Pons (tissue), 1 donor: ENCODE results near the gene OR6K3.
"Not testable (repeated sequence)": the region's sequence is repeated elsewhere in the genome, so short reads cannot be mapped to it uniquely, and the experiment has no call there.

Experiments
- DNase-seq: peaks from one replicate; pipeline ENCODE4 v3.0.0-alpha.2; 2016; ENCODE audit warnings: low spot score

The OR6K3 gene, protein sequence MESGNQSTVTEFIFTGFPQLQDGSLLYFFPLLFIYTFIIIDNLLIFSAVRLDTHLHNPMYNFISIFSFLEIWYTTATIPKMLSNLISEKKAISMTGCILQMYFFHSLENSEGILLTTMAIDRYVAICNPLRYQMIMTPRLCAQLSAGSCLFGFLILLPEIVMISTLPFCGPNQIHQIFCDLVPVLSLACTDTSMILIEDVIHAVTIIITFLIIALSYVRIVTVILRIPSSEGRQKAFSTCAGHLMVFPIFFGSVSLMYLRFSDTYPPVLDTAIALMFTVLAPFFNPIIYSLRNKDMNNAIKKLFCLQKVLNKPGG

DNA sequence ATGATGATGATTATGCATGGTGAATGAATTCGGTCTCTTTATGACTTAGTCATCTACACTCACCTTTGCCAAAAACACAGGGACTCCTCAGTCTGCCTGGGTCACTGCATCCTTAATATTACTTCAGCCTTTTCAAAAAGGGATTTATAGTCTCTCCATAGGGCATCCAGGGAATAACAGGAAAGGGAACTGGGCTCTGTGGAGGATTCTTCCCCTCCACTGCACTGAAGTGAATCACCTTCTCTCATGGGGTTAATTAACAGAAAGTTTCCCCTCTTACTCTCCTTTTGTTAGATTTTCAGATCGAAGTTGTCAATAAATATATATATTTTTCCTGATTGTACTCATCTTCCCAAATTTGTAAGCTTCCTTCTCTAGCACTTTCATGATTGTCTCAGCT, at the start of gene OR6K3:
Gene OR6K3 (minus strand): TSS at position 101 of the 400 bp plus-strand sequence. CDS start 2,605 bp downstream, outside the sequence.
- no peak for DNase-seq

DNA sequence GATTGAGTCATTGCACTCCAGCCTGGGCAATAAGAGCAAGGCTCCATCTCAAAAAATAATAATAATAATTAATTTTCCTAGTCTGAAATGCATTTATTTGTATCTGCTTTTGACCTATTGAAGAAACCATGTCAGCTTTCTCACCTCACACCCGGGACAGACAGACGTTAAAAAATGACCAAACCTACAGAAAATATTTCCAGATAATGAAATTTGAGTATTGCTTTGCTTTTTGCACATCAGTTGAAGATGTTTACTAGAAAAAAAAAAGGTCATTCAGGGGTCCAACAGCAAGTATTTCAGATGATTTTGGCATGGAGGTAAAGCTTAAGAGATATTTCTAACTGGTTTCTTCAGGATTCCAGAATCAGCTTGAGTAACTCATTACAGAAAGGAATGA, 33.9 kb upstream of the OR6K3 start, which contains the start of gene OR6K6:
Gene OR6K6 (plus strand): TSS at position 301 of the 400 bp plus-strand sequence. CDS start 168 bp downstream, outside the sequence.
- DNase-seq, result no peak

DNA sequence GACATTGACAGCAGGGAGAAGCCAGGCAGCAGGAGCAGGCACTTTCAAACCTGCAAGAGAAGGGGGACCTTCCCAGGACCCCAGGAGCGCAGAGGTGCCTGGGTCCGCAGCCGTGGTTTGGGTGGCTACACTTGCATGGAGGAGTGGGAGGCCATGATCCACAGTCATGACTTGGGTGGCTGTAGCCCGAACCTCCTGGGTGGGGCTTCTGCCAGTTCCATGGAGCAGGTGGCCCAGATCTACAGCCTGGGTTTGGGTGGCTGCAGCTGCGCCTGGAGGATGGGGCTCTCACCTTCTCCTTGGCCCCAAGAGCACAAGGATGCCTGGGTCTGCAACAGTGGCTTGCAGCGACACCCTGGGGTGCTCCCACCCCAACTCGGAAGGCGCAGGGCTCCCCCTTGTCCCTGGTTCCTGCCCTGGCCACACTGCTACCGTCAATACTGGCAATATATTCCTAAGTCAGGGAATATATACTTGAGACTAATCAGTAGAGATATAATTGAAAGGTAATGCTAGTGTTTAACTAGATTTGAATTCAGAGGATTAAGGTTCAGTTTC, 31.7 kb upstream of the OR6K3 start:
- DNase-seq, result no peak

DNA sequence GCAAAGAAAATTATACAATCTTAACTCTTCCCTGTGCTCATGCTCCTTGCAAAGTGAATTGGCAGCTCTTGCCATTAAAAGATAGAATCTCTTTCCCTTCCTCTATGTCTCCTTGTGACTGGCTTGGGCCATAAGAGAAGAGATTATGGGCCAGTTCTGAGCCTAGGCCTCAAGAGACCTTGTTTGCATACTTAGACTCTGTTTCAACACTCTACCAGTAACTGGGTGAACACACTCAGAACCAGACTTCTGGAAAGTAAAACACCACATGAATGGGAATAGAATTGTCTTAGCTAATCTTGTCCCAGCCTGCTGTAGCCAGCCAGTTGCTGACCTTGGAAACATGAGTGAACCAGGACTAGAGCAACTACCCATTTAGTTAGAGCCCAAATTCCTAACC, 15.3 kb upstream of the OR6K3 start:
- no peak for DNase-seq

DNA sequence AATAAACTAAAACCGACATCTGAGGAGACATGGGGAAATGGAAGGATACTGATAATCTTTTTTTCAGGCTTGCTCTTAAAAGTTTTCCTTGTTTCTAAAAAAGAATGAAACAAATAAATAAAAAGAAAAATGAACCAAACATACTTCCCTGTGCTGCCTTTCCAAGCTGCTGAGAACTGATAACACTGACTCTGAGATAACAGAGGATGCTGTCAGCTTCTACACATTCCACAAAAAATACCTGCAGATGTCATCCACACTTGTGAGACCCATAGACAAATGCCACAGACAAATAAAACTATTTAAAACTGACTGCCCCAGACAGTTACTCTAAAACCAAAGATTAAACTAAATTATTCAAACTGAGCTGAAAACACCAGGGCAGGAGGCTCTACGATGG, 12.0 kb upstream of the OR6K3 start:
- no peak for DNase-seq

DNA sequence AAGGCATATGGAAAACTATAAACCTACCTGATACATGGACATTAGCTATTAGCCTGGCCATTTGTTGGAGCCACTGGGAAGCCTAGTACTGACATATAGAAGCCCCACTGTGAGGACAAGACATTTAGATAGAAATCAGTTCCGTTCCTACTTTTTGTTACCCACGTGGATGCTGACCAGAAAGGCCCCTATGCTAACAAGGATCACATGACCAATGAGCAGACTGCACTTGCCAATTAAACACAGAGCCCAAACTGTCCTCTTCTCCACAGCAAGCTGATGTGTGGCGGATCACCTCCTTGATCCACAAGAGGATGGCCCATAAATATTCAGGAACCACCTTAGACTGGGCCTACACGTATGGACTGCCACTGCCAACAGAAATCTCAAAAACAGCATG, 11.2 kb upstream of the OR6K3 start:
- no peak for DNase-seq

DNA sequence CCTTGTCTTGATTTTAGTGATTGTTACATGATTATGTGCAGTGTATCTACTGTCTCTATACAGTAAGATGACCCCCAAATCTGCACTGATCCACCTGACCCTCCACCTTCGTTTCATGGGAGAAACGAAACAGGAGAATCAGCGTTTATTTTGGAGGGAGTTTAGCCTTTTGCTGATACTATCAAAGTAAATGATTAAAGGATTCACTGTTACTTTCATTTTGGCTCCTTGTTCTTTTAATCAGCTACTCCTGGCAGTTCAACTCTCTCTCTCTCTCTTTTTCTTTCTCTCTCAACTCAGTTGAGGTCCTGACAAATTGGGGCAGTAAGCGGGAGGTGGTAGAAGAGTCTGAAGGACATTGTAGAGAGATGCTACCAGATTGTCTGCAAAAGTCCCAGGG, 9.9 kb upstream of the OR6K3 start:
- DNase-seq, result no peak

DNA sequence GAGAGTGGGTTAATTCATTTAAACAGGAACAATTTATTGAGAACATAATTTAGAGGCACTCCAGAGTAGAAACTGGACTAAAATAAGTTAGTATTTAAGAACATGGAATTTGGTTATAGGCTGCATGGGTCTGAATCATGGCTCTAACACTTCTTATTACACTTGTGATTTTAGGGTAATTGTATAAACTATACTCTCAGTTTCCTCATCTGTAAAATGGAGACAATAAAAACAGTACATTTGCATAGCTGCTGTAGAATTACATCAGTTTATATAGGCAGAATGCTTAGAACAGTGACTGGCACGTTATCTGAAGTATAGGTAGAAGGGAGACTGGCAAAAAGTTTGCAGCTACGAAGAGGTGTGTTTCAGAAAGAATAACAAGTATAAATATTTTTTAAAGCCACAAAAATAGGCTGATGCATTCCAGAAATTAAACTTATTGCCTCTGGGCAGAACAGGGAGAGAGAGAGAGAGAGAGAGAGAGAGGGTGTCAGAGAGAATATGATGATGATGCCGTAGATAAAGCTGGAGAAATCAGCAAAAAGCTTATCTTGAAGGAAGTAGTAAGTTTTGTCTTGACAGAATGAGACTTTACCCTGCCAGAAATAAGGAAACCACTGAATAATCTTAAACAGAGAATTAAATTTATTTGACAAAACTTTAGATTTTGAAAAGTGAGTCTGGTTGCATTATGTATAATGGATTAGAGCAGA, 8.1 kb upstream of the OR6K3 start:
- DNase-seq, result no peak

DNA sequence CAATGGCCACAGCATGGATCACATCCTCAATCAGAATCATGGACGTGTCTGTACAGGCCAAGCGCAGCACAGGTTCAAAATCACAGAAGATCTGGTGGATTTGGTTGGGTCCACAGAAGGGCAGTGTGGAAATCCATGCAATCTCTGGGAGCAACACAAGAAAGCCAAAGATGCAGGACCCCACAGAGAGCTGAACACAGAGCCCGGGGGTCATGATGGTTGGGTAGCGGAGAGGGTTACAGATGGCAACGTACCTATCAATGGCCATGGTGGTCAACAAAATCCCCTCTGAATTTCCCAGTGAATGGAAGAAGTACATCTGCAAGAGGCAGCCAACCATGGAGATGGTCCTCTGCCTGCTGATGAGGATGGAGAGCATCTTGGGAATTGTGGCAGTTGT, 3.9 kb upstream of the OR6K3 start:
- no peak for DNase-seq

DNA sequence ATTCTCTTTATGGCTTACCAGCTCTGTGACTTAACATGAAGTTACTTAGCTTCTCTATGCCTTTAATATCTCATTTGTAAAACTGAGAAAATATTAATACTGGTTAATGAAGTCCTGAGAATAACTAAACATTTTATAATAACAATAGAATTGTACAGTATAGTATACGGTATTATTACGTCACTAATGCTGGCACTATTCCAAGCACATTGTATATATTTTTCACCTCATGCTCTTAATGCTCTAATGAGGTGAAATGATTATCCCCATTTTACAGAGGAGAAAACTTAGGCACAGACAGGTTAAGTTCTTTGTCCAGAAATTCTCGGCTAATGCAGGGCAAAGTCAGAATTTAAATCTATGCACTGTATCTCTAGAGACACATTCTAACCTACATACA, 856 bp downstream of the OR6K3 start:
- DNase-seq, result no peak

DNA sequence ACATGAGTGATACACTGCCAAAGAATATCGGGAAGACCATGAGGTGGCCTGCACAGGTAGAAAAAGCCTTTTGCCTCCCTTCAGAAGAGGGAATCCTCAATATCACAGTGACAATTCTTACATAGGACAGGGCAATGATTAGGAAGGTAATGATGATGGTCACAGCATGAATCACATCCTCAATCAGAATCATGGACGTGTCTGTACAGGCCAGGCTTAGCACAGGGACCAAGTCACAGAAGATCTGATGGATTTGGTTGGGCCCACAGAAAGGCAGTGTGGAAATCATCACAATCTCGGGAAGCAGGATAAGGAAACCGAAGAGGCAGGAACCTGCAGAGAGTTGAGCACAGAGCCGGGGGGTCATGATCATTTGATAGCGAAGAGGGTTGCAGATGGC, 3.2 kb downstream of the OR6K3 start:
- no peak for DNase-seq

DNA sequence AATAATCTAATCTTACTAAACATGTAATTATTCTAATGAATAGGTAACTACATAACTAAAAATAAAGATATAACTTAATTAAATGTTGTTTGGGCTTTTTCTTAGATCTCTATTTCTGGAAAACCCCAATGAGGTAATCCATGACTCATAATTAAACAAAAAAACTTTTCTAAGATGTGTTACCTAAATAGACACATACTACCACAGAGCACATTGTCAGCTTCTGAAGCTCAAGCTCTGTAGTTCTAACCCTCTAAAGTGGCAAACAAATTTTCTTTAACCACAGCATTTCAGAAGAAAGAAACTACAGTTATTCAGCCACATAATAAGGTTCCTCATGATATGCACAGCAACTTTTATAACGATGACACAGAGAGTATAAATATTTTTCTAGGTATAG, 4.2 kb downstream of the OR6K3 start:
- DNase-seq, result no peak

DNA sequence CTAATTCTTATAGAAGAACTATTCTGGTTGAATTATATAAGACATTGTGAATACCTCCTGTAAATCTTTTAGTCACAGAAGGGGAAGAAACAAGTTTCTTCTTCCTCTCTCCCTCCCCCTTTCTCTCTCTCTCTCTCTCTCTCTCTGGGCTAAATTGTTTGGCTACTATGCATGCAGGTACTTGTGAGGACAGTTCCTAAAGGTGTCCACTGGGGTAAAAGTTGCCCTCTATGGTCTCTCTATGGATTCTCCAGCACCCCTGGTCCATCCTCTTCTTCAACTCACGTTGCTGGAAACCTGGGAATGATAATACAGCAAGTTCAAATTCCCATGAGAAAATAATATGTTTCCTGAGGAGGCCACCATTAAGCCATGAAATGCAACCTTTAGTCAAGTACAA, 5.8 kb downstream of the OR6K3 start:
- no peak for DNase-seq

DNA sequence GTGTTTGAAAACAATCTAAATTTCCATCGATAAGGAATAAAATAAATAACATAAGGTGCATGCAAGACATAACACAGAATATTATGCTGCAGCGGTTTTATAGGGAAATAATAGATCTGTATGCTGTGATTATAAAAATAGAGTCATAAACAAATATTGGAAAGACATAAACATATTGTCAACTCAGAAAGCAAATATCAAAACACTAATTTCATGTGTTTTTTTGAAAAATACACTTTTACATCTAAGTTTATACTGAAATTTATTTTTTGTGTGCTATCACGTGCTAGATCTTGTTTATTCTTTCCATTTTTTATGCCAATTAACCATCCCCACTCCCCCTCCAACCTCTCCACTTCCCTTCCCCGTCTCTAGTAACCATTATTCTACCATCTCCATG, 9.4 kb downstream of the OR6K3 start:
- no peak for DNase-seq

DNA sequence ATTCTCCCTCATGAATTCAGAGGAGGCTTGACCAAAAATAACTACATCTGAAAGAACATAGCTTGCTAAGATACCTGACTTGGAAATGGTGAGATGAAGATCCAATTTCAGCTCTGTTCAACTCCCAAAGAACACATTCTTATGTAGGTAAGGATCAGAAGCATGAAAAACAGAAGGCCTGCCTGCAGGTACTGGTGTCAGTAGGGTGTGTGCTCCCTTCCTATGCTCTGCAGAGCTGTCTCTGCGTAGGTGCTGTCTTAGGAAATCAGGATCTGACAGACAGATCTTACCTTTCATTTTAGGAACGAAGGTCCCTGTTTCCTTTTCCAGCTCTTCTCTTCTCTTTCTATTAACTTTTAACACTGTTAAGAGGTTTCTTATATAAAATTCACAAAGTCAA, 14.4 kb downstream of the OR6K3 start:
- no peak for DNase-seq

DNA sequence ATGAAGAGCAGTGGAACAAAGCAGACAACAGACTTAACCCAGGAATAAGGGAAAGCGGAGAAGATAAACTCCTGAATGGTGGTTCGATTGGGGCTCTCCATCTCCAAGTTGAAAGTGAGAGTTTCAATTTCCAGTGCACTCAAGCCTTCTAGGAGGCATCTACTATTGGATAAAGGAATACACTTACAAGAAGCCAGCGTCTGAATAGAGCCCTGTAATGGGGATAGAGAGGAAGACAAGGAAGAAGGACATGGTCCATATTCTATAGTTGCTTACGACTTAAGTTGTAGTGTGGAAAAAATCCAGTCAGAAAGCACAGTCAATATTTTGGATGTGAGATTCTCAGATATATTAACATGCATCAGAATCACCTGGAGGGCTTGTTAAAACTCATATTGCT, 20.0 kb downstream of the OR6K3 start, which contains the start of gene OR6K2:
Gene OR6K2 (minus strand): TSS at position 101 of the 400 bp plus-strand sequence. CDS start 0 bp downstream, at position 101.
- no peak for DNase-seq

DNA sequence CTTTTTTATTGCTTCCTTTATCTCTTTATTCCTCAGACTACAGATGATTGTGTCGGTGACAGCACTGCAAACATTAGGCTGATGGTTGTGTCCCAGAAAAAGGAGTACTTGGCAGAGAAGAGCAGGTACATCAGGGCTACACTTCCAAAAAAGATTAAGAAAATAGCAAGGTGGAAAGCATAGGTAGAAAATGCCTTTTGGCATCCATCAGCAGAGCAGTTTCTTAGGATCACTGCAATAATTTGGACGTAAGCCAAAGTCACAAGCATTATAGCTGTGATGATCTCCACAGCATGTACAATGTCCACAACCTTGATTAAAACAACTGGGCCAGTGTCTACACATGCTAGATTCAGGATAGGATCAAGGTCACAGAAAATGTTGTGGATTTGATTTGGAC, 25.9 kb downstream of the OR6K3 start:
- no peak for DNase-seq

DNA sequence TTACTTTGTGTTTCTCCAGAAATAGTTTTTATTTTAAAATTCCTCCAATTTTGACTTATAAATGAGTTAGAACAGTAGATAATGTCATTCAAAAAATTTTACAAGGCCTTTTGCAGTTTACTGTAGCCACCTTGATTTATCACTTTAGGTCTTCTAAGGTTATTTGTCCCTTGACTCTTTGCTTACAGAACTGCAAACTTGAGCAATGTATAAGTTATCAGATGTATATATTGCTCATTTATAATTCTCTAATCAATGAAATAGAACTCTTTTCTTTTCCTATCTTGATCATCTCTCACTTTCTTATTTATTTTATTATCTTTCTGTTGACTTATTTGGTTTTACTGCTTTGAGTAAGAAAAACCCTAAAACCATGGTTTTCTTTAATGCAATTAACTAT, 28.2 kb downstream of the OR6K3 start:
- no peak for DNase-seq

DNA sequence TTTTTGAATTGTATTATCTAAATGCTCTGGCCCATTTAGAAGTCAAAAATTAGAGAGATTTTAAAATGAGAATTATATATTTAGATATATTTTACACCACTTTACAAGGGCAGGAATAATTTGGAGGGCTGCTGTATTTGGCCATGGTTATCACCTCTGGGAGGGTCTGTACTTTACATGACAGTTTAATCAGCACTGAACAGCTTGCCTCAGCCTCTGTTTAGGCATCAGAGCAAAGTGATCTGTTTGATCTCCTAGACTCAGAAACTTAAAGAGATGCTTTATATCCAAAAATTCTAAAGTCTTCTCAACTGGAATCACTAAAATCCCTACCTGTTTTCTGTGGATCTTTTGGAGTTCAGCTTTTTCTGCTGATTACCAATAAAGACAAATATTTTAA, 28.6 kb downstream of the OR6K3 start:
- DNase-seq, result no peak

DNA sequence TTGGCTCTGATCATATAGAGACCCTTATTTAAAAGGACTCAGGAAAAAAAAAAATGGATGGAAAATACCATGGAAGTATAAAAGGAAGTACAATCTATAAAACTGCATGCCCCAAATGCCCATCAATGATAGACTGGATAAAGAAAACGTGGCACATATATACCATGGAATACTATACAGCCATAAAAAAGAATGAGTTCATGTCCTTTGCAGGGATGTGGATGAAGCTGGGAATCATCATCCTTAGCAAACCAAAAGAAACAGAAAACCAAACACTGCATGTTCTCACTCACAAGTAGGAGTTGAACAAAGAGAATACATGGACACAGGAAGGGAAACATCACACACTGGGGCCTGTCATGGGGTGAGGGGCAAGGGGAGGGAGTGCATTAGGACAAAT, 29.4 kb downstream of the OR6K3 start:
- not testable (repeated sequence) for DNase-seq

DNA sequence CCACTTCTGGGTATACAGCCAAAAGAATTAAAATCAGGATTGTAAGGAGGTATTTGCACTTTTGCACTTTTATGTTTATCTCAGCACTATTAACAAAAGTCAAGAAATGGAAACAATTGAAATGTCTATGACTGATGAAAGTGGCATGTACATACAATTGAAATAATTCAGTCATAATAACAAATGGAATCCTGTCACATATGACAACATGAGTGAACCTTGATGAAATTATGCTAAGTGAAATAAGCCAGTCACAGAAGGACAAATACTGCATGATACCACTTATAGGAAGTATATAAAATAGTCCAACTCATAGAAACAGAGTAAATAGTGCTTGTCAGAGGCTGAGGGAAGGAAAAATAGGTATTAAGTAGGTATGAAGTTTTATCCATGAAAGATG, 30.6 kb downstream of the OR6K3 start:
- no peak for DNase-seq

DNA sequence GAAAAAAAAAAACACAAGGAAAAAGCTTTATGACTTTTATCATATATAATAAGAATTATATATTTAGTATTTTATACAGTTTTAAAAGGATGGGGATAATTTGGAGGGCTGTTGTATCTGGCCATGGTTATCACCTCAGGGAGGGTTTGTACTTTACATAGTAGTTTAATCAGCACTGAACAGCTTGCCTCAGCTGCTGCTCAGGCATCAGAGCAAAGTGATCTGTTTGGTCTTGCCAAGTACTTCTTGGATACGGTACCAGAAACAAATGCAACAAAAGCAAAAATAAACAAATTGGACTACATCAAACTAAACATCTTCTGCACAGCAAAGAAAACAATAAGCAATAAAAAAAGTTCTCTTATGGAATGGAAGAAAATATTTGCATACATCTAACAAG, 31.4 kb downstream of the OR6K3 start:
- no peak for DNase-seq

DNA sequence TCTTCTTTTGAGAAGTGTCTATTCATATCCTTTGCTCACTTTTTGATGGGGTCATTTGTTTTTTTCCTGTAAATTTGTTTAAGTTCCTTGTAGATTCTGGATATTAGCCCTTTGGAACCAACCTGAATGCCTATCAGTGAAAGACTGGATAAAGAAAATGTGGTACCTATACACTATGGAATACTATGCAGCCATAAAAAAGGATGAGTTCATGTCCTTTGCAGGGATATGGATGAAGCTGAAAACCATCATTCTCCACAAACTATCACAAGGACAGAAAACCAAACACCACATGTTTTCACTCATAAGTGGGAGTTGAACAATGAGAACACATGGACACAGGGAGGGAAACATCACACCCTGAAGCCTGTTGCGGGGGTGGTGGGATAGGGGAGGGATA, 32.2 kb downstream of the OR6K3 start:
- not testable (repeated sequence) for DNase-seq
